ENCODE data around the gene MND1.

Gene MND1

GRCh38 chr4:153346031-153346430, 1.5 kb downstream of the MND1 start:
- no peak overlapping the region for H3K4me3 ChIP-seq

GRCh38 chr4:153346563-153346962, 2.1 kb downstream of the MND1 start:
- no peak for TF ChIP-seq CTCF (IDR thresholded peaks at IDR 0.05)
- DNase-seq (ENCODE audit: low spot score): no peak
- no peak overlapping the region for H3K4me3 ChIP-seq
- no peak overlapping the region for H3K27ac ChIP-seq

More at GRCh38 chr4:153346031-153346430, 1.5 kb downstream of the MND1 start:
- DNase-seq (ENCODE audit: low spot score): no peak
- no peak overlapping the region for H3K27ac ChIP-seq
- TF ChIP-seq CTCF (IDR thresholded peaks at IDR 0.05): no peak

- no peak overlapping the region for H3K4me3 ChIP-seq
- no peak for TF ChIP-seq CTCF (IDR thresholded peaks at IDR 0.05)
- no peak for DNase-seq (ENCODE audit: low spot score)
- no peak overlapping the region for H3K27ac ChIP-seq
Observed at GRCh38 chr4:153347117-153347516, 2.6 kb downstream of the MND1 start.

GRCh38 chr4:153348006-153348405, 3.5 kb downstream of the MND1 start:
- Histone ChIP-seq H3K4me3 (no peak overlapping the region), H3K27ac (no peak overlapping the region)
- no peak for DNase-seq (ENCODE audit: low spot score)
- TF ChIP-seq CTCF (IDR thresholded peaks at IDR 0.05): no peak

GRCh38 chr4:153349206-153349805, 4.8 kb downstream of the MND1 start:
- Histone ChIP-seq H3K27ac (no peak overlapping the region), H3K4me3 (no peak overlapping the region)
- DNase-seq (ENCODE audit: low spot score): no peak
- no peak for TF ChIP-seq CTCF (IDR thresholded peaks at IDR 0.05)

GRCh38 chr4:153362184-153362583, 17.7 kb downstream of the MND1 start:
- TF ChIP-seq CTCF (IDR thresholded peaks at IDR 0.05): no peak
- Histone ChIP-seq H3K27ac (no peak overlapping the region), H3K4me3 (no peak overlapping the region)
- DNase-seq (ENCODE audit: low spot score): no peak

GRCh38 chr4:153364061-153364460, 19.6 kb downstream of the MND1 start:
- H3K4me3 ChIP-seq: no peak overlapping the region
- no peak for TF ChIP-seq CTCF (IDR thresholded peaks at IDR 0.05)
- no peak overlapping the region for H3K27ac ChIP-seq
- no peak for DNase-seq (ENCODE audit: low spot score)

Measured in coronary artery (tissue), 2 donors.